ENCODE measurements around the gene PROM1. TPM values are rescaled to one million over a fixed set of nuclear protein-coding genes. Genes with fewer than 3 reads are reported as not detected.

PROM1 gene
- total RNA-seq, 2 donors from 2014 or later: 23.7 to 24.6 TPM

DNA sequence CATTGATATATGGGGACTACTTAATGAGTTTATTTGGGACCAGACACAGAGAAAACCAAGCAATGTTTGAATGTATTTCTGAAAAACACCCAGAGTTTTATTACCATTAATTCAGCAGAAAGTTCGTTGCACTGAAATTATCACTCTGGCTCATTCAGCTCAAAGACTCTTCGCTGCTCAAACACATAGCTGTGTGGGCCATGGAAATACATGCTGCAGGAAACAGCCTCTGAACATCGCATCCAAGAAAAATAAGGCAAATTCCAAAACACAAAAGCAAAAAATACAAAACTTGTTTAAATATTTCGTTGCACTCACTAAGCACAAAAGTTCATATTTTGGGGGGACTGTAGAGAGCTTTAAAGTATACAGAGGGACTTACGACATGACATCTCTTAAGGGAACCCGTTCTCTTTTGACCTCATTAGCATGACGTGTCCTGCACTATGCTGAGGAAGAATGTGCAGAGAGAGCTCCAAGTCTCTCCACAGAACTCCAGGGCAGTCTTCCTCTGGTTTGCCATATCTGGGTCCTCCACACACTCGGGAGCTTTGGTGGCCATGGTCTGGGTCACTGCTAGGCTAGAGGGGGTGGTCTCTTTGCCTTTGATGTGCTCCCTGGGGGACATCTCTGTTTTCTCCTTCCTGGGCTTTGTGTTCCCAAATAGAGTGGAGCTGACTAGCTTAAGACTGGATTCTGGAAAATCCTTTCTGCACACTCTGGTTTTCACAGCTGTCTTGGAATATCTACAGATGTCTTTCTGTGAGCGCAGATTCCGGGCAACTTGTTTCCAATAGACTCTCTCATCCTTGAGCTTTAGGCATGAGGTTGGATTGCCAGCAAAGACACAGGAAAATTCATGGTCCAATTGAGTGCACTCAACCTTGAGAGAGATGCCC lies 148.1 kb downstream of the PROM1 start:
- Histone ChIP-seq H3K9me3 (no peaks in the 10 kb centered on the region), H3K4me3 (no peak overlapping the region), H3K36me3 (replicated peaks in 1 of 2; ENCODE audit: insufficient read depth in 1 of 2, low read depth in 2 of 2) (no peaks in the 10 kb centered on the region), H3K4me1 (no peaks in the 10 kb centered on the region), H3K27ac (no peak overlapping the region), H3K27me3 (no peaks in the 10 kb centered on the region)
- WGBS, 2 donors: 67 to 80% methylated on average over 10 of the region's 10 CpGs
- TF ChIP-seq POLR2A (IDR thresholded peaks at IDR 0.05) (no peak), CTCF (IDR thresholded peaks at IDR 0.05) (no peak)
- intact Hi-C loops (cut with DNase I): no loop called here
- ATAC-seq: no peak
- DNase-seq: no peak

GRCh38 chr4:15934259-15934658 lies 149.6 kb downstream of the PROM1 start:
- Histone ChIP-seq H3K4me1 (no peaks in the 10 kb centered on the region), H3K27ac (no peak overlapping the region), H3K36me3 (replicated peaks in 1 of 2; ENCODE audit: insufficient read depth in 1 of 2, low read depth in 2 of 2) (no peaks in the 10 kb centered on the region), H3K9me3 (no peaks in the 10 kb centered on the region), H3K4me3 (no peak overlapping the region), H3K27me3 (no peaks in the 10 kb centered on the region)
- 42 to 45% methylated on average over 3 of the region's 3 CpGs for WGBS, 2 donors
- intact Hi-C loops (cut with DNase I): no loop called here
- ATAC-seq (no peak), DNase-seq (no peak)
- TF ChIP-seq POLR2A (IDR thresholded peaks at IDR 0.05): no peak

DNA sequence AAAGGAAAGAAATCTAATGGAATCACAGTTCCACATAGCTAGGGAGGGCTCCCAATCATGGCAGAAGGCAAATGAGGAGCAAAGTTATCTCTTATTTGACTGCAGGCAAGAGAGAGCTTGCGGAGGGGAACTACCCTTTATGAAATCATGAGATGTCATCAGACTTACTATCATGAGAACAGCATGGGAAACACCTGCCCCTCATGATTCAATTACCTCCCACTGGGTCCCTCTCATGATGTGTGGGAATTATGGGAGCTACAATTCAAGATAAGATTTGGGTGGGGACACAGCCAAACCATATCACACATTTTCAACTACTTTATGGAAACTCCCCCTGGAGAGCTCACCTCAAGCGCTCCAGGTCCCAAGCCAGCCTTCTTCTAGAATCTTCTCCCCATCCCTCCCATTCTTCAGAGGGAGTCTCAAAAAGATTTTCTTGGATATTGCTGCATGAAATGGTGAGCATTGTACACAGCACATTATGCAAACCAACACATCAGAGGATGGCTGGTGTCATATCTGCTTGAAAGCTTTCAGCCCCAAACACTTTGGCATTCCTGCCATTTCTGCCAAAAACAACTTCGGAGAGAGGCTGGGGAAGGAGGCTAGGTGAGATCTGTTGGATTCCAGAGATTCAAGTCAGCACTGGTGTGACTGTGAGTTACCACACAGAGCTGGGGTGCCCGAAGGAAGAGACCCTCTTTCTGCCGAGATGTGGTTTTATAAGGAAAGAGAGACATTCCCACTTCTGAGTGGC lies 152.2 kb downstream of the PROM1 start:
- H3K36me3 ChIP-seq (replicated peaks in 1 of 2; ENCODE audit: insufficient read depth in 1 of 2, low read depth in 2 of 2): no peaks in the 10 kb centered on the region
- WGBS, 2 donors: 74 to 82% methylated on average over 5 of the region's 5 CpGs
- H3K27me3 ChIP-seq: no peaks in the 10 kb centered on the region
- TF ChIP-seq POLR2A (IDR thresholded peaks at IDR 0.05) (no peak), CTCF (IDR thresholded peaks at IDR 0.05) (no peak)
- H3K9me3 ChIP-seq: no peaks in the 10 kb centered on the region
- H3K27ac ChIP-seq: no peak overlapping the region
- no peaks in the 10 kb centered on the region for H3K4me1 ChIP-seq
- intact Hi-C loops (cut with DNase I): no loop called here
- no peak for ATAC-seq
- no peak overlapping the region for H3K4me3 ChIP-seq
- DNase-seq: no peak

- Histone ChIP-seq H3K4me3 (no peak overlapping the region), H3K4me1 (no peaks in the 10 kb centered on the region), H3K27ac (no peak overlapping the region), H3K27me3 (no peaks in the 10 kb centered on the region), H3K36me3 (replicated peaks in 1 of 2; ENCODE audit: insufficient read depth in 1 of 2, low read depth in 2 of 2) (no peaks in the 10 kb centered on the region), H3K9me3 (no peaks in the 10 kb centered on the region)
- DNase-seq (no peak), ATAC-seq (no peak)
- 67 to 69% methylated on average over 7 of the region's 7 CpGs for WGBS, 2 donors
- intact Hi-C loops (cut with DNase I): no loop called here
- TF ChIP-seq CTCF (IDR thresholded peaks at IDR 0.05): no peak
- TF ChIP-seq POLR2A (IDR thresholded peaks at IDR 0.05): no peak
Measured at GRCh38 chr4:15930314-15930713, 153.5 kb downstream of the PROM1 start.

DNA sequence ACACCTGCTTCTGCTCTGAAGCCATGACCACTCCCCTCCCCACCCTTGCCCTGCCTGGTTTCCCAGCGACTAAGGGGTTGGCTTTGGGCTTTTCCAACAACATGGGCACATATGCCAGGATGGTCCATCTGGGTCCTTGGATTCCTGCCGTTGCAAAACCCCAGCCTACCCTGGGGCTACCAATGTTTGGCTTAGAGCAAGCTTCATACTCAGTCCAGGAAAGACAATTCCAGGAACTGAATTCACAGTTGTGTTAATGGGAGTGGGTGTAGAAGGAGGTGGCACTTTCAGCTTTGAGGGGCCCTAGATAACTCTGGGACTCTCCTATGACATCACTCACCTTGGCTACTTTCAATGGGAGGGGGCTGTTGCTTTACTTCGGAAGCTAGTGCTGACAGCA lies 154.3 kb downstream of the PROM1 start:
- no peaks in the 10 kb centered on the region for H3K27me3 ChIP-seq
- intact Hi-C loops (cut with DNase I): no loop called here
- H3K27ac ChIP-seq: no peak overlapping the region
- no peaks in the 10 kb centered on the region for H3K36me3 ChIP-seq (replicated peaks in 1 of 2; ENCODE audit: insufficient read depth in 1 of 2, low read depth in 2 of 2)
- H3K9me3 ChIP-seq: no peaks in the 10 kb centered on the region
- TF ChIP-seq POLR2A (IDR thresholded peaks at IDR 0.05): no peak
- no peak for TF ChIP-seq CTCF (IDR thresholded peaks at IDR 0.05)
- H3K4me3 ChIP-seq: no peak overlapping the region
- WGBS, 2 donors: 42 to 51% methylated on average over 3 of the region's 3 CpGs
- ATAC-seq (no peak), DNase-seq (no peak)
- H3K4me1 ChIP-seq: no peaks in the 10 kb centered on the region

All from body of pancreas (tissue), 4 donors.